HUES64 (cell line): Measurements from ENCODE around the gene UCN. TPM values are rescaled to one million over a fixed set of nuclear protein-coding genes. Genes with fewer than 3 reads are reported as not detected.
"Not testable (repeated sequence)": the region's sequence is repeated elsewhere in the genome, so short reads cannot be mapped to it uniquely, and the experiment has no call there.

Source experiments
- H3K27ac ChIP-seq: 2 replicates; pipeline ENCODE4 v1.7.0; 2013; ENCODE audit warnings: low read depth, low read length, inconsistent platforms
- H3K27me3 ChIP-seq: 2 replicates; pipeline ENCODE4 v1.6.1; 2013; ENCODE audit warnings: mild to moderate bottlenecking, low read length; ENCODE audit not compliant: insufficient read depth
- H3K36me3 ChIP-seq: 2 replicates; pipeline ENCODE4 v1.6.1; 2013; ENCODE audit warnings: mild to moderate bottlenecking, low read length; ENCODE audit not compliant: insufficient read depth
- H3K4me1 ChIP-seq: 2 replicates; pipeline ENCODE4 v1.6.1; 2013; ENCODE audit warnings: mild to moderate bottlenecking, low read length, moderate library complexity; ENCODE audit not compliant: insufficient read depth
- H3K4me3 ChIP-seq: 2 replicates; pipeline ENCODE4 v1.5.1; 2013; ENCODE audit warnings: mild to moderate bottlenecking, low read length, moderate library complexity
- H3K9ac ChIP-seq: 2 replicates; pipeline ENCODE4 v1.6.1; 2013; ENCODE audit warnings: mild to moderate bottlenecking, low read depth, low read length
- H3K9me3 ChIP-seq: 2 replicates; pipeline ENCODE4 v1.6.1; 2013; ENCODE audit warnings: low read depth, low read length; ENCODE audit not compliant: insufficient read depth
- WGBS: fragments of 150-250, 120-280 bp; methylation state at CpG from one replicate; pipeline ENCODE4 v1.1.7; 2013; ENCODE audit warnings: missing lambda C conversion rate; 5-methylcytosine and 5-hydroxymethylcytosine counted together
- polyA plus RNA-seq, 2 experiments: library from polyadenylated mRNA; stranded (reverse); fragments of 50-300 nt; gene quantifications; one replicate each; pipeline ENCODE4 v1.2.3, GENCODE V29; 2013

Gene UCN
- not detected for polyA plus RNA-seq (2013, experiment 1 of 2)
- 0.57 TPM for polyA plus RNA-seq (2013, experiment 2 of 2)

GRCh38 chr2:27308359-27308881, at the start of gene UCN:
Gene UCN, minus strand, starts transcription at chr2:27308445. Its CDS starts 550 bp downstream, at chr2:27307895.
- 11% methylated on average over 25 of the region's 25 CpGs for WGBS
- peaks cover 50% of the 10 kb centered on the region for H3K27me3 ChIP-seq
- no peaks in the 10 kb centered on the region for H3K9me3 ChIP-seq
- H3K27ac ChIP-seq = no peak within 1 kb of the TSS
- H3K9ac ChIP-seq = no peak within 1 kb of the TSS; the same call in 1 of the 2 replicates
- H3K4me3 ChIP-seq = peak within 1 kb of the TSS; percentile 44
- peaks cover 3% of the 10 kb centered on the region; the same call in 1 of the 2 replicates for H3K36me3 ChIP-seq
- H3K4me1 ChIP-seq = 0 out of 2 replicates have a peak, but pooled peaks cover 6% of the 10 kb centered on the region

GRCh38 chr2:27356382-27357181, 48.3 kb upstream of the UCN start, which contains the start of gene GTF3C2:
Gene GTF3C2, minus strand, starts transcription at chr2:27356764. Its CDS starts 13,210 bp downstream, at chr2:27343554.
- H3K4me3 ChIP-seq = peak within 1 kb of the TSS; percentile 76
- peaks cover 19% of the 10 kb centered on the region for H3K4me1 ChIP-seq
- peaks cover 6% of the 10 kb centered on the region for H3K36me3 ChIP-seq
- under 1% methylated on average over 67 of the region's 67 CpGs for WGBS
- peak within 1 kb of the TSS; percentile 95 for H3K27ac ChIP-seq
- peak within 1 kb of the TSS; percentile 94 for H3K9ac ChIP-seq
- no peaks in the 10 kb centered on the region for H3K27me3 ChIP-seq
- H3K9me3 ChIP-seq = no peaks in the 10 kb centered on the region

- H3K4me3 ChIP-seq = peak overlapping the region; percentile 76
- no peaks in the 10 kb centered on the region for H3K27me3 ChIP-seq
- peaks cover 6% of the 10 kb centered on the region for H3K36me3 ChIP-seq
- peaks cover 19% of the 10 kb centered on the region for H3K4me1 ChIP-seq
- WGBS = under 1% methylated on average over 12 of the region's 12 CpGs
- H3K9me3 ChIP-seq = no peaks in the 10 kb centered on the region
- H3K9ac ChIP-seq = peak overlapping the region; percentile 94
- peak overlapping the region; percentile 95 for H3K27ac ChIP-seq
These were observed 47.8 kb upstream of the UCN start for GRCh38 chr2:27356056-27356381.

- no peak overlapping the region for H3K9ac ChIP-seq
These were observed 46.3 kb upstream of the UCN start for GRCh38 chr2:27354597-27354927.

GRCh38 chr2:27353762-27354596, 45.7 kb upstream of the UCN start:
- H3K4me1 ChIP-seq = peaks cover 19% of the 10 kb centered on the region
- WGBS = 94% methylated on average over 6 of the region's 7 CpGs
- H3K27ac ChIP-seq = peak overlapping the region; percentile 26; the same call in 1 of the 2 replicates
- H3K9ac ChIP-seq = no peak overlapping the region
- H3K4me3 ChIP-seq = no peak overlapping the region; the same call in 1 of the 2 replicates
- peaks cover 11% of the 10 kb centered on the region for H3K36me3 ChIP-seq
- no peaks in the 10 kb centered on the region for H3K9me3 ChIP-seq
- no peaks in the 10 kb centered on the region for H3K27me3 ChIP-seq

More at GRCh38 chr2:27354597-27354927, 46.3 kb upstream of the UCN start:
- Histone ChIP-seq H3K4me1 (peaks cover 19% of the 10 kb centered on the region), H3K9me3 (no peaks in the 10 kb centered on the region), H3K27ac (no peak overlapping the region; the same call in 1 of the 2 replicates), H3K27me3 (no peaks in the 10 kb centered on the region), H3K4me3 (no peak overlapping the region), H3K36me3 (peaks cover 11% of the 10 kb centered on the region)
- WGBS = 89% methylated on average over 7 of the region's 7 CpGs

GRCh38 chr2:27353386-27353761, 45.1 kb upstream of the UCN start:
- H3K9ac ChIP-seq, H3K27ac ChIP-seq, H3K27me3 ChIP-seq, H3K4me3 ChIP-seq, H3K9me3 ChIP-seq: not testable (repeated sequence)
- WGBS = 90% methylated on average over 5 of the region's 5 CpGs
- Histone ChIP-seq H3K36me3 (peaks cover 11% of the 10 kb centered on the region), H3K4me1 (peaks cover 19% of the 10 kb centered on the region)

- Histone ChIP-seq H3K27me3 (no peaks in the 10 kb centered on the region), H3K36me3 (peaks cover 11% of the 10 kb centered on the region), H3K4me1 (peaks cover 19% of the 10 kb centered on the region), H3K9ac (no peak overlapping the region), H3K27ac (no peak overlapping the region), H3K9me3 (no peaks in the 10 kb centered on the region), H3K4me3 (no peak overlapping the region)
- WGBS = 93% methylated on average over 6 of the region's 6 CpGs
These were observed 43.8 kb upstream of the UCN start for GRCh38 chr2:27351802-27352598.

GRCh38 chr2:27350106-27350693, 42.0 kb upstream of the UCN start:
- peaks cover 19% of the 10 kb centered on the region for H3K4me1 ChIP-seq
- H3K27me3 ChIP-seq = no peaks in the 10 kb centered on the region
- WGBS = 93% methylated on average over 7 of the region's 7 CpGs
- no peak overlapping the region for H3K9ac ChIP-seq
- H3K27ac ChIP-seq = no peak overlapping the region
- H3K36me3 ChIP-seq = peaks cover 11% of the 10 kb centered on the region
- H3K4me3 ChIP-seq = no peak overlapping the region
- no peaks in the 10 kb centered on the region for H3K9me3 ChIP-seq

GRCh38 chr2:27347641-27348040, 39.4 kb upstream of the UCN start:
- Histone ChIP-seq H3K9me3 (no peaks in the 10 kb centered on the region), H3K4me1 (0 out of 2 replicates have a peak, but pooled peaks cover 2% of the 10 kb centered on the region), H3K9ac (no peak overlapping the region), H3K27me3 (no peaks in the 10 kb centered on the region), H3K36me3 (peaks cover 19% of the 10 kb centered on the region), H3K4me3 (no peak overlapping the region), H3K27ac (no peak overlapping the region)
- 94% methylated on average over 2 of the region's 2 CpGs for WGBS

GRCh38 chr2:27336173-27336572, 27.9 kb upstream of the UCN start:
- Histone ChIP-seq H3K9ac (no peak overlapping the region), H3K27ac (no peak overlapping the region), H3K9me3 (no peaks in the 10 kb centered on the region), H3K27me3 (no peaks in the 10 kb centered on the region), H3K36me3 (peaks cover 90% of the 10 kb centered on the region), H3K4me3 (no peak overlapping the region), H3K4me1 (no peaks in the 10 kb centered on the region)
- WGBS = 94% methylated on average over 7 of the region's 7 CpGs
